Kidney epithelial cell (primary cell): ENCODE results near the gene ZNF536. TPM values are rescaled to one million over a fixed set of nuclear protein-coding genes. Genes with fewer than 3 reads are reported as not detected.

Experiments
- DNase-seq: peaks from one replicate; pipeline ENCODE4 v3.0.0-alpha.2; 2010; ENCODE audit warnings: low read depth
- H3K27me3 ChIP-seq: 2 replicates; pipeline ENCODE4 v1.6.0; 2011; ENCODE audit warnings: low read length; ENCODE audit not compliant: control insufficient read depth, insufficient read depth
- H3K36me3 ChIP-seq: 2 replicates; pipeline ENCODE4 v1.5.1; 2011; ENCODE audit warnings: low read length; ENCODE audit not compliant: control insufficient read depth, insufficient read depth
- H3K4me3 ChIP-seq: 2 replicates; pipeline ENCODE4 v1.5.1; 2011; ENCODE audit warnings: low read depth, mild to moderate bottlenecking, control low read depth, low read length
- CTCF ChIP-seq: IDR thresholded peaks from 2 replicates; pipeline ENCODE4 v1.5.1; 2011; ENCODE audit warnings: mild to moderate bottlenecking, moderate library complexity, low read length, control low read depth, inconsistent platforms; ENCODE audit not compliant: insufficient read depth, poor library complexity, severe bottlenecking
- total RNA-seq: library from RNA; depleted of rRNA; stranded (reverse); fragments of >200 nt; gene quantifications from 2 replicates; pipeline ENCODE4 v1.2.3, GENCODE V29; 2015

The ZNF536 gene
- total RNA-seq, 1 donor from 2014 or later: 0.13 TPM

DNA sequence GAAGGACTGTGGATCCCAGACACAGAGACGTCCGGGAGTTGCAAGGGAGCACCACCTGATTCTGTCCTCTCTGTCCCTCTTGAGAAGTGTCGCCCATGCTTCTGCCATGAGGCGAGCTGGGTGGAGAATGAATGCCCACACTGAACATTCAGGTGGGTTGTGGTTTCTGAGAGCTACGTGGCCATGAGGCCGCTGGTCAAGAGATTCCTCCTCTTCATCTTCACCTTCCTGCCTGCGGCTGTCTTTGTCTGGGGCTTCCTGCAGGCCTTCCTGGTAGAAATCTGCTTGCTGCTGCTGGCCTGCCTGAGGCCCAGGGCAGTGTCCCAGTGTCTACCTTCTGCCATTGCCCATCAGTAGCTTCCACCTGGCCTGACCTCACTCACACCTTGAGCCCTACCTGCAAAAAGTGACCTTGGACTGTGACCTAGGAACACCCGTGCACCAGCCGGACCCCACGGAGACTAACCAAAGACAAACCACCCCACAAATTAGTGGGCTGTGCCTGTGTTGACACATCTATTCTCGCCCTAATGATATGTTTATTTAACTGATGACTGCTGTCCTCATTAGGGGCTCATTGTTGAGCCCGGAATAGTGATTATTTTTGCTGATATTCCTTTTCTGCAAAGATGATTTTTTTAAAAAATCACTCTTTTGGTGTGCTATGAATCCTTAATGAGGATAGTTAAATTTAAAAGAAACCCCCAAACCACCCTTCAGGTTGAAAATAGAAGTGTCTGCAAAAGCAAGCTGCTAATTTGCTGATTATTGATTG is 38.7 kb upstream of the ZNF536 start:
- no peak for DNase-seq
- Histone ChIP-seq H3K4me3 (no peak overlapping the region), H3K36me3 (no peaks in the 10 kb centered on the region), H3K27me3 (no peaks in the 10 kb centered on the region)
- TF ChIP-seq CTCF: no peak

DNA sequence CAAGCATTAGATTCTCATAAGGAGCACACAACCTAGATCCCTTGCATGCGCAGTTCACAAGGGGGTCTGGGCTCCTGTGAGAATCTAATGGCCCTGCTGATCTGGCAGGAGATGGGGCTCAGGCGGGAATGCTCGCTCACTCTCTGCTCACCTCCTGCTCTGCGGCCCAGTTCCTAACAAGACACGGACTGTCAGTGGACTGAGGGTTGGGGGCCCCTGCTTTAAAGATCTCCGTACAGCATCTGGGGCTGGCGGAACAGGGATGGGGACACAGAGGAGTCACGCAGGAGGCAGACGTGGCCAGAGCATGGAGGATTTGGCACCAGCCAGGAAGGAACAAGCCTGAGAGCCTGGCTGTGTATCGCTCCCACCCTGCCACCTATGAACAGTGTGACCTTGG is 37.3 kb upstream of the ZNF536 start:
- no peak for DNase-seq
- TF ChIP-seq CTCF: no peak
- Histone ChIP-seq H3K36me3 (no peaks in the 10 kb centered on the region), H3K4me3 (no peak overlapping the region), H3K27me3 (no peaks in the 10 kb centered on the region)

DNA sequence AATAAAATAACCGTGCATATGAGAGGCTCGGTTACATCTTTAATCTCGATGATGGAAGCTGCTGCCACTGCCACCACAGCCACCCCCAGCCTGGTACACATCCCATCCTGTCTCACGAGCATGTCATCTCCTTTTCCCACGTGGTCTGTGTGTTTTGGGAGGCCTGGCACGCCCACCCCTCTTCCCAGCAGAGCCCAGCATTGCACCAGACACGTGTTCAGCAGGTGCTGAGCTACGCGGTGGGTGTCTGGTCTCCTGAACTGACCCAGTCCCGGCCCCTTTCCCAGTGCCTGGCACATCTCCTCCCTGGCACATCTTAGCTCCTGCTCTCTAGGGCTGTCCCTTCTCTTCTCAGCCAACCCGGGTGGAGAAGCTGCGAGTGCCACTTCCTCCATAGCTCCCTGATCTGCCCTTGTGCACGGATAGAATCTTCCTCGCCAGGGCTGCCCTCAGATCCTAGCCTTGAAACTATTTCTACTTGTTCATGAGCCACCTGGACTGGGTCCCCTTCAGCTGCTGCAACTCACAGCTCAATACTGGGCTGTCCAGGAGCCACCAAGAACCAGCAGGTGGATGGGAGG is 36.8 kb upstream of the ZNF536 start:
- no peak for TF ChIP-seq CTCF

DNA sequence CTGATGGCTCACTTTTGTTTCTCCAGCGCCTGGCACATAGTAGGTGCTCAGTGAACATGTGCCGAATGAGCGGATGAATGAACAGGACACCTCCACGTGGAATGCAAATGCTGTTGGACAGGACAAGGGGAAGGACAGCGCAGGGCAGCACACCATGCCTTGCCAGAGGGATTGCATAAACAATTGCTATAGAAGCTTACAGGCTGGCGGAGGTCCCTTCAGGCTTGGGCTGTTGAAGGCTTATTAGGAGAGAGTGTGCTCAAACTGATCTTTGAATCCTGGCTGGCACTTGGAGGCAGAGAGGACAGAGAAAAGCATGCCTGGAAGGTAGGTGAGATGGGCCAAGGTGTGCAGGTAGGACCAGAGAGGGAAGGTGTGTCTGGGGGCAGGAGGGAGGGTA is 35.9 kb upstream of the ZNF536 start:
- H3K27me3 ChIP-seq: no peaks in the 10 kb centered on the region
- TF ChIP-seq CTCF: no peak
- H3K4me3 ChIP-seq: no peak overlapping the region
- no peak for DNase-seq
- H3K36me3 ChIP-seq: no peaks in the 10 kb centered on the region

More for the DNA sequence above, 36.8 kb upstream of the ZNF536 start:
- H3K27me3 ChIP-seq: no peaks in the 10 kb centered on the region
- no peak overlapping the region for H3K4me3 ChIP-seq
- H3K36me3 ChIP-seq: no peaks in the 10 kb centered on the region
- no peak for DNase-seq

DNA sequence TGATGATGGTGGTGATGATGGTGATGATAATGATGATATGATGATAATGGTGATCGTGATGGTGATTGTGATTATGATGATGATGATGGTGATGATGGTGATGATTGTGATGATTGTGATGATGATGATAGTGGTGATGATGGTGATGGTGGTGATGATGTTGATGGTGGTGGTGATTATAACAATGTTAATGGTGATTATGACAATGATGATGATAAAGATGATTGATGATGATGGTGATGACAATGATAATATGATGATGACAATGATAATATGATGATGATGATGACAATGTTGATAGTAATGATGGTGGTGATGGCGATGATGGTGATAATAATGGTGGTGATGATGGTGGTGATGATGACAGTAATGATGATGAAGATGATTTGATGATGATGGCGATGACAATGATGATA is 34.1 kb upstream of the ZNF536 start:
- no peak for DNase-seq
- Histone ChIP-seq H3K36me3 (no peaks in the 10 kb centered on the region), H3K27me3 (no peaks in the 10 kb centered on the region), H3K4me3 (no peak overlapping the region)
- no peak for TF ChIP-seq CTCF
